ENCODE results near the gene SATB1.
"Not testable (repeated sequence)": the region's sequence is repeated elsewhere in the genome, so short reads cannot be mapped to it uniquely, and the experiment has no call there.

SATB1 gene

GRCh38 chr3:18424729-18425640, at the start of gene SATB1:
Gene SATB1, minus strand, starts transcription at chr3:18425339. Its CDS starts 4,372 bp downstream, at chr3:18420967.
- peak in 53 of 56 donors; percentile 12 to 85 (median 72) for DNase-seq

GRCh38 chr3:18474202-18474601, 49.1 kb upstream of the SATB1 start:
- no peak for DNase-seq

- DNase-seq: no peak
Observed at GRCh38 chr3:18469775-18470174, 44.6 kb upstream of the SATB1 start.

GRCh38 chr3:18466136-18466535, 41.0 kb upstream of the SATB1 start:
- DNase-seq: no peak

GRCh38 chr3:18454766-18455165, 29.6 kb upstream of the SATB1 start:
- DNase-seq: no peak

- DNase-seq: not testable (repeated sequence)
Observed at GRCh38 chr3:18449618-18450017, 24.5 kb upstream of the SATB1 start.

- DNase-seq: no peak
Observed at GRCh38 chr3:18447720-18448119, 22.6 kb upstream of the SATB1 start.

GRCh38 chr3:18446149-18446825, 21.1 kb upstream of the SATB1 start:
- DNase-seq: no peak

GRCh38 chr3:18445401-18446148, 20.4 kb upstream of the SATB1 start:
- DNase-seq: peak in 2 of 56 donors; percentile 23 to 36

GRCh38 chr3:18444595-18445400, 19.7 kb upstream of the SATB1 start:
- peak in 23 of 56 donors; percentile 14 to 62 (median 35) for DNase-seq

GRCh38 chr3:18443665-18444594, 18.8 kb upstream of the SATB1 start:
- DNase-seq: peak in 4 of 56 donors; percentile 5 to 7 (median 6)

- DNase-seq: no peak
Observed at GRCh38 chr3:18442756-18443664, 17.9 kb upstream of the SATB1 start.

- no peak for DNase-seq
Observed at GRCh38 chr3:18441551-18441950, 16.4 kb upstream of the SATB1 start.

GRCh38 chr3:18440066-18440722, 15.1 kb upstream of the SATB1 start:
- no peak for DNase-seq

- no peak for DNase-seq
Observed at GRCh38 chr3:18439281-18439680, 14.1 kb upstream of the SATB1 start.

GRCh38 chr3:18438586-18438985, 13.4 kb upstream of the SATB1 start:
- DNase-seq: no peak

GRCh38 chr3:18436213-18436612, 11.1 kb upstream of the SATB1 start:
- DNase-seq: no peak

GRCh38 chr3:18434711-18435110, 9.6 kb upstream of the SATB1 start:
- DNase-seq: no peak

Measured in nucleus accumbens (tissue), 56 donors.